Measurements from ENCODE around the gene HJURP.

DNA sequence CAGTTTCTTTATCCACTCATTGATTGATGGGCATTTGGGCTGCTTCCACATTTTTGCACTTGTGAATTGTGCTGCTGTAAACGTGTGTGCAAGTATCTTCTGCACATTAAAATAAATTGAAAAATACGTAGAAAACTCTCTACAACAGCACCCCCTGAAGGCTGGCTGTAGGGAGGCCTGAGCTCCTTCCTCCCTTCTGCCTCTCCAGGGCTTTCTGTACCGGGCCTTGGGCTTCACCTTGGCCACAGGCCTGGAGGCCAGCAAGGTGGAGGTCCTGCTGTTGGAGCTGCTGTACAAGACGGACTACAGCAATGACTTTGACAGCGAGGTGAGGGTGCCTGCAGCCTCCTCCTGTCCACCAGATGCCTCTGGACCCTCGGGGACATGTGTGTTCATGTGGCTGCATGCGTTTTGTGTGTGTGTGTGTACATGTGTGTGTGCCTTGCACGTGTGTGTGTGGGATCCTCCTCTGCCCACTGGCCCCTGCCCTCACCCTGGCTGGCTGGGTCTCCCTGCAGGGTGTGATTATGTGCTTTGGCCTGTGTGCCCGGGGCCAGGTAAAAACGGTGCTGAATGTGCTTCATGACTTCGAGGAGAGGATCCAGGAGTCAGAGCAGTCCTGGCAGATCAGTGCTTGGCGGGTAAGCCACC, 47.0 kb downstream of the HJURP start:
- TF ChIP-seq, protein P1, sequence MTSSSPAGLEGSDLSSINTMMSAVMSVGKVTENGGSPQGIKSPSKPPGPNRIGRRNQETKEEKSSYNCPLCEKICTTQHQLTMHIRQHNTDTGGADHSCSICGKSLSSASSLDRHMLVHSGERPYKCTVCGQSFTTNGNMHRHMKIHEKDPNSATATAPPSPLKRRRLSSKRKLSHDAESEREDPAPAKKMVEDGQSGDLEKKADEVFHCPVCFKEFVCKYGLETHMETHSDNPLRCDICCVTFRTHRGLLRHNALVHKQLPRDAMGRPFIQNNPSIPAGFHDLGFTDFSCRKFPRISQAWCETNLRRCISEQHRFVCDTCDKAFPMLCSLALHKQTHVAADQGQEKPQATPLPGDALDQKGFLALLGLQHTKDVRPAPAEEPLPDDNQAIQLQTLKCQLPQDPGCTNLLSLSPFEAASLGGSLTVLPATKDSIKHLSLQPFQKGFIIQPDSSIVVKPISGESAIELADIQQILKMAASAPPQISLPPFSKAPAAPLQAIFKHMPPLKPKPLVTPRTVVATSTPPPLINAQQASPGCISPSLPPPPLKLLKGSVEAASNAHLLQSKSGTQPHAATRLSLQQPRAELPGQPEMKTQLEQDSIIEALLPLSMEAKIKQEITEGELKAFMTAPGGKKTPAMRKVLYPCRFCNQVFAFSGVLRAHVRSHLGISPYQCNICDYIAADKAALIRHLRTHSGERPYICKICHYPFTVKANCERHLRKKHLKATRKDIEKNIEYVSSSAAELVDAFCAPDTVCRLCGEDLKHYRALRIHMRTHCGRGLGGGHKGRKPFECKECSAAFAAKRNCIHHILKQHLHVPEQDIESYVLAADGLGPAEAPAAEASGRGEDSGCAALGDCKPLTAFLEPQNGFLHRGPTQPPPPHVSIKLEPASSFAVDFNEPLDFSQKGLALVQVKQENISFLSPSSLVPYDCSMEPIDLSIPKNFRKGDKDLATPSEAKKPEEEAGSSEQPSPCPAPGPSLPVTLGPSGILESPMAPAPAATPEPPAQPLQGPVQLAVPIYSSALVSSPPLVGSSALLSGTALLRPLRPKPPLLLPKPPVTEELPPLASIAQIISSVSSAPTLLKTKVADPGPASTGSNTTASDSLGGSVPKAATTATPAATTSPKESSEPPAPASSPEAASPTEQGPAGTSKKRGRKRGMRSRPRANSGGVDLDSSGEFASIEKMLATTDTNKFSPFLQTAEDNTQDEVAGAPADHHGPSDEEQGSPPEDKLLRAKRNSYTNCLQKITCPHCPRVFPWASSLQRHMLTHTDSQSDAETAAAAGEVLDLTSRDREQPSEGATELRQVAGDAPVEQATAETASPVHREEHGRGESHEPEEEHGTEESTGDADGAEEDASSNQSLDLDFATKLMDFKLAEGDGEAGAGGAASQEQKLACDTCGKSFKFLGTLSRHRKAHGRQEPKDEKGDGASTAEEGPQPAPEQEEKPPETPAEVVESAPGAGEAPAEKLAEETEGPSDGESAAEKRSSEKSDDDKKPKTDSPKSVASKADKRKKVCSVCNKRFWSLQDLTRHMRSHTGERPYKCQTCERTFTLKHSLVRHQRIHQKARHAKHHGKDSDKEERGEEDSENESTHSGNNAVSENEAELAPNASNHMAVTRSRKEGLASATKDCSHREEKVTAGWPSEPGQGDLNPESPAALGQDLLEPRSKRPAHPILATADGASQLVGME (CRISPR knock-in tag; IDR thresholded peaks at IDR 0.05): no peak
- no peak for TF ChIP-seq KAT7 (CRISPR knock-in tag; IDR thresholded peaks at IDR 0.05; ENCODE audit: borderline replicate concordance)
- no peak for TF ChIP-seq ZNF766 (CRISPR knock-in tag; conservative IDR thresholded peaks at IDR 0.05)
- TF ChIP-seq ZFP36 (IDR thresholded peaks at IDR 0.05; ENCODE audit: low read depth, low read length, partially characterized antibody): no peak
- no peak for TF ChIP-seq KLF6 (CRISPR knock-in tag; IDR thresholded peaks at IDR 0.05; ENCODE audit: borderline replicate concordance)
- no peak for TF ChIP-seq RAD51 (IDR thresholded peaks at IDR 0.05; ENCODE audit: borderline replicate concordance, low read depth)
- TF ChIP-seq RBM14 (IDR thresholded peaks at IDR 0.05; ENCODE audit: borderline replicate concordance, insufficient read depth, low read depth, low read length): no peak
- no peak for TF ChIP-seq KAT8 (IDR thresholded peaks at IDR 0.05; ENCODE audit: low read depth)
- TF ChIP-seq NR2F6 (CRISPR knock-in tag; IDR thresholded peaks at IDR 0.05): no peak

All from K562 (cell line).